NOMO-1 treated with DMSO at 0.1 percent for 48 hours (cell line): ENCODE measurements around the gene MTX1.
"Not testable (repeated sequence)": the region's sequence is repeated elsewhere in the genome, so short reads cannot be mapped to it uniquely, and the experiment has no call there.

Experiments
- DNase-seq: peaks from one replicate; lab custom pipeline; 2025; ENCODE audit not compliant: unreplicated experiment; lab: John Stamatoyannopoulos, UW

Gene MTX1

GRCh38 chr1:155206891-155207805, 1.3 kb upstream of the MTX1 start:
- peak; percentile 77 for DNase-seq

GRCh38 chr1:155207806-155208540, 522 bp upstream of the MTX1 start, which contains the start of gene THBS3:
Gene THBS3 (minus strand): TSS chr1:155207897. CDS start chr1:155207876, 21 bp downstream.
- DNase-seq: no peak

- DNase-seq: no peak
Measured at GRCh38 chr1:155209312-155209721, 822 bp downstream of the MTX1 start.

- DNase-seq: peak; percentile 73
Measured at GRCh38 chr1:155210314-155211104, 2.0 kb downstream of the MTX1 start.

- not testable (repeated sequence) for DNase-seq
Measured at GRCh38 chr1:155211381-155212050, 3.0 kb downstream of the MTX1 start.

GRCh38 chr1:155212051-155212440, 3.6 kb downstream of the MTX1 start:
- DNase-seq: not testable (repeated sequence)

GRCh38 chr1:155214702-155215101, 6.2 kb downstream of the MTX1 start:
- not testable (repeated sequence) for DNase-seq

- DNase-seq: peak; percentile 23
Measured at GRCh38 chr1:155218854-155219591, 10.5 kb downstream of the MTX1 start.

- DNase-seq: peak; percentile 70
Measured at GRCh38 chr1:155219592-155220031, 11.1 kb downstream of the MTX1 start.

GRCh38 chr1:155220211-155220965, 11.9 kb downstream of the MTX1 start:
- not testable (repeated sequence) for DNase-seq

GRCh38 chr1:155223047-155223446, 14.6 kb downstream of the MTX1 start:
- peak; percentile 74 for DNase-seq

- not testable (repeated sequence) for DNase-seq
Measured at GRCh38 chr1:155225404-155225759, 16.9 kb downstream of the MTX1 start.

- DNase-seq: peak; percentile 96
Measured at GRCh38 chr1:155226188-155226909, 17.9 kb downstream of the MTX1 start.

GRCh38 chr1:155226910-155227260, 18.4 kb downstream of the MTX1 start:
- DNase-seq: peak; percentile 64

- DNase-seq: peak; percentile 99
Measured at GRCh38 chr1:155227261-155228095, 19.0 kb downstream of the MTX1 start.

GRCh38 chr1:155228096-155228427, 19.6 kb downstream of the MTX1 start:
- DNase-seq: no peak

GRCh38 chr1:155231302-155231701, 22.8 kb downstream of the MTX1 start:
- not testable (repeated sequence) for DNase-seq
